ENCODE measurements around the gene MCUB.

Gene MCUB

DNA sequence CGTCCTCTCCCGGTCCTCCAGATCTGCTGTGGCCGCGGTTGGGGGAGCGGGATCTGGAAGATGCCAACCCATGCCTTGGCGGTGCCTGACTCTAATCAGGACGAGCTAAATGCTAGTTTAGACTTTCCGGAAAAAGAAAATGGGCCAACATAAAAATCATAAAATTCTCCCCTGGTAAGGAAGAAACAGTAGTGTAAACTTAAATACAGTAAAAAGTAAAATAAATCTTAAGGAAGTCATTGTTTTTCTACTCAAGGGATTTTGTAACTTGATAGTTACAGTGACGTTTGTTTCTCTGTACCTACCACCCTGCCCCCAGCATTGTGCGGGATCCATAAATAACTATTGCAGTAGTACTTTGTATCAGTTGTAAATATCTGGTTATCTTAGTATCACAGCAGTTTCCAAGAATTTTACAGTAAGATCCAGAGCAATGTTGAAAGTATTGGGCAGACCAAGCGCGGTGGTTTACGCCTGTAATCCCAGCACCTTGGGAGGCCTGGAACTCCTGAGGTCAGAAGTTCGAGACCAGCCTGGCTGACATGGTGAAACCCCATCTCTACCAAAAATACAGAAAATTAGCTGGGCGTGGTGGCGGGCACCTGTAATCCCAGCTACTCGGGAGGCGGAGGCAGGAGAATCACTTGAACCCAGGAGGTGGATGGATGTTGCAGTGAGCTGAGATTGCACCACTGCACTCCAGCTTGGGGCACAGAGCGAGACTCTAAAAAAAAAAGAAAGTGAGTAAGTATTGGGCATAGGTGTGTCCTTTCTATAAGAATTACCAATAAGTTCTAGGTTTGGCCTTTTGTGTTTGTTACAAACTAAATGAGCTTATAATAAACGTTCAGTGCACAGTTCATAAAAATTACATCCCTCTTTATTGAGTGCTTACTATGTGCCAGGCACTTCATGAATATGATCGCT, 170.8 kb downstream of the MCUB start:
- DNase-seq = no peak

DNA sequence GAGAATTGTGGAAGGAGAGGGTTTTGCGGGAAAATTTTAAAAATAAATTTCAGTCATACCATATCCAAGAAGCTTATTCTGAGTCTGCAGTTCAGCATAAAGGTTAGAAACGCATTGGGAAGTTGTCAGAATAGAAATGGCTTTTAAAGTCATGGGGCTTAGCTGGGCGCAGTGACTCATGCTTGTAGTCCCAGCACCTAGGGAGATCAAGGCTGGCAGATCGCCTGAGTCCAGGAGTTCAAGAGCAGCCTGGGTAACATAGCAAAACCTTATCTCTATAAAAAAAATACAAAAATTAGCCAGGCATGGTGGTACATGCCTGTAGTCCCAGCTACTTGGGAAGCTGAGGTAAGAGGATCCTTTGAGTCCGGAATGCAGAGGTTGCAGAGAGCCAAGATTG, 173.7 kb downstream of the MCUB start:
- DNase-seq = no peak

DNA sequence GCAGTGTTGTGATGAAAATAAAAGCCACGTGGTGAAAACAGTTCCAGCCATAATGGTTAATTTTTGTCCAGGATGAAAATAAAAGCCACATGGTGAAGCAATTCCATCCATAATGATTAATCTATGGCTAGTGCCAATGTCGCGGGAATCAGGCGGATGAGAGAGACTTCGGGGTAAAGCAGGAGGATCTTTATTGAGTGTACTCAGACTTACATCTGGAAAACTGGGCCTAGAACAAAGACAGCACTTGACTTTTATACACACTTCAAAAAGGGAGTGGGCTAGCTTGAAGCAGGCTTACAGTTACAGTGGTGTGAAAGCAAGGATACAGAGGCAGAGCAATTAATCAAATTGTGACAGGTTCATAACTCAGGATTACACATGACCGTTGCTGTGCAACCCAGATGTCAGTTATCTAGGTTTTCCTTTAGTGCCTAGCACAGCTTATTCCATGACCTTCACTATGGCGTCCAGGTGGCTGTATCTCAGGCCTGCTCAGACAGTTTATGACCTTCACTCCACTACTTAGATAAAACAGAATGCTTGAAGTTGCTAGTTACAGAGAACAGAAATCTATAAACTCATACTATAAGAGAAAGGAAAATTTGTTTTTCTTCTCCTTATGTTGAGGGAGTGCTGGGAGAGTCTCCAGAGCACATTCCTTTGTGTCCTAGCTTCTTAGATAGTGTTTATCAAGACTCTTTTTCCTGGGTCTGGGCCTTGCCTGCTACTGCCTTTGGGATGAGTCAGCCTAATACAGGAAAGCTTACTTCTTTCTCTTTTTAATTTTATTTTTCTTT, 175.7 kb downstream of the MCUB start:
- DNase-seq = no peak

Data from activated gamma-delta T cell (primary cell).